Ovary (tissue), 9 donors: Measurements from ENCODE around the gene PTX4. TPM values are rescaled to one million over a fixed set of nuclear protein-coding genes. Genes with fewer than 3 reads are reported as not detected.

Experiments
- DNase-seq, 5 donors: peaks; one replicate each; pipeline ENCODE4 v3.0.0-alpha.2; 2019 to 2020
- H3K27ac ChIP-seq, 2 donors: fragments of 200-600 bp; one replicate each; pipeline versions ENCODE4 v1.5.1 to v1.8.0; 2019 to 2022
- H3K27me3 ChIP-seq: fragments of 200-600 bp; one replicate; pipeline ENCODE4 v1.8.0; 2022
- H3K36me3 ChIP-seq: fragments of 200-600 bp; sonication (generic); one replicate; pipeline ENCODE4 v1.5.1; 2019
- H3K4me1 ChIP-seq: one replicate; pipeline ENCODE4 v1.8.1; 2013; ENCODE audit warnings: mild to moderate bottlenecking, moderate library complexity; ENCODE audit not compliant: insufficient read depth
- H3K4me3 ChIP-seq: fragments of 200-600 bp; sonication (generic); one replicate; pipeline ENCODE4 v1.5.1; 2017
- H3K9me3 ChIP-seq, 2 donors: fragments of 200-600 bp in 1 of 2; sonication (generic) in 1 of 2; one replicate each; pipeline versions ENCODE4 v1.5.1 to v1.8.1; 2013 to 2019; ENCODE audit warnings: mild to moderate bottlenecking in 1 of 2, moderate library complexity in 1 of 2
- EP300 ChIP-seq: sonication (generic); formaldehyde crosslinking; IDR thresholded peaks from one replicate; pipeline ENCODE4 v1.6.1; 2017; ENCODE audit warnings: antibody characterized with exemption
- POLR2A ChIP-seq: fragments of 450-650 bp; IDR thresholded peaks from one replicate; pipeline ENCODE4 v1.6.1; 2017; ENCODE audit warnings: antibody characterized with exemption, mild to moderate bottlenecking, moderate library complexity
- WGBS, 3 donors: extraction: QIAGEN DNeasy Blood & Tissue Kit in 1 of 3; methylation state at CpG; one replicate each; pipeline versions ENCODE4 v1.1.5 to v1.1.7; 2013 to 2017; 5-methylcytosine and 5-hydroxymethylcytosine counted together
- intact Hi-C, 4 donors: fragments of 100-400 bp; cut with DNase I; formaldehyde crosslinking; loops; one replicate each; pipeline versions ENCODE4 v1.11.0 to v1.15.1; 2022 to 2023
- polyA plus RNA-seq, 2 donors: library from polyadenylated mRNA; stranded (reverse); fragments of 200-250 nt in 1 of 2; fragments of 350-450 nt in 1 of 2; fragmentation: Illumina TruSeq in 1 of 2; extraction: RNeasy Lipid Tissue Mini Kit (QIAGEN cat#74804) in 1 of 2; gene quantifications; one replicate each; pipeline ENCODE4 v1.2.3, GENCODE V29; 2013 to 2014
- total RNA-seq, 7 donors: library from RNA; depleted of rRNA in 2 of 7; stranded (reverse); fragments of >200 nt in 2 of 7; fragmentation: NEBNext Ultra II Directional in 3 of 7; extraction: Animal tissue kit (Norgen Biotek cat#: 25700) in 3 of 7; gene quantifications; one replicate each; pipeline versions ENCODE4 v1.1.0 to v1.2.4, GENCODE V29; 2016 to 2023
- TF ChIP-seq, protein P1 (sequence below), 3 donors: fragments of 450-650 bp in 2 of 3; fragments of 200-600 bp in 1 of 3; IDR thresholded peaks; one replicate each; pipeline versions ENCODE4 v1.5.1 to v1.8.0; 2016 to 2022; ENCODE audit warnings: antibody characterized with exemption in 3 of 3, mild to moderate bottlenecking in 1 of 3
- donor health status: DM: no; HTN: no; CAD: no; lungs with moderate emphysema.
- donor health status: DM: no; HTN: no; CAD: no.
- donor health status: Bipolar disorder and iron deficiency.
- donor health status: DM: yes; HTN: yes; CAD: no.
- donor health status: DM: no; HTN: no; CAD: no.
- donor health status: DM: yes; HTN: yes; CAD: no.

The PTX4 gene
- total and polyA plus RNA-seq, 9 donors, result 0.05 to 0.40 (median 0.15) TPM; not detected in 6

DNA sequence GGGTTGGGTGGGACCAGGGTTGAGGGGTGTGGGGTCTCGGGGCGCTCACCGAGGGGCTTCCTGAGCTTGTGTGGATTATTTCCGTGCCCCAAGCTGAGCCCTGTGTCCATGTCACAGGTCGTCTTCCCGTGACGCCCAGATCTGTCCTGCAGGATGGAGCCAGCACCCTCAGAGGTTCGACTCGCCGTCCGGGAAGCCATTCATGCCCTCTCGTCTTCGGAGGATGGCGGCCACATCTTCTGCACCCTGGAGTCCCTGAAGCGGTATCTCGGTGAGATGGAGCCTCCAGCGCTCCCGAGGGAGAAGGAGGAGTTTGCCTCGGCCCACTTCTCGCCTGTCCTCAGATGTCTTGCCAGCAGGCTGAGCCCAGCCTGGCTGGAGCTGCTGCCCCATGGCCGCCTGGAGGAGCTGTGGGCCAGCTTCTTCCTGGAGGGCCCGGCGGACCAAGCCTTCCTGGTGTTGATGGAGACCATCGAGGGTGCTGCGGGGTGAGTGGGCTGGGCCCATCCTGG is 5.4 kb upstream of the PTX4 start:
- Histone ChIP-seq H3K9me3 (no peaks in the 10 kb centered on the region), H3K4me3 (peak overlapping the region; percentile 66), H3K4me1 (peaks cover 6% of the 10 kb centered on the region), H3K27me3 (no peaks in the 10 kb centered on the region), H3K27ac (no peak overlapping the region), H3K36me3 (no peaks in the 10 kb centered on the region)
- intact Hi-C loops, result loop anchor here in 1 of 4 donors (10.0 kb wide), 1 partner anchor 69 kb away; the partner anchor contains the start of gene UQCC4
- DNase-seq, result peak in 2 of 5 donors; percentile 43 to 69
- WGBS, 3 donors, result 10 to 18% (median 17%) methylated on average over 23 to 25 of the region's 25 CpGs
- TF ChIP-seq, protein P1, sequence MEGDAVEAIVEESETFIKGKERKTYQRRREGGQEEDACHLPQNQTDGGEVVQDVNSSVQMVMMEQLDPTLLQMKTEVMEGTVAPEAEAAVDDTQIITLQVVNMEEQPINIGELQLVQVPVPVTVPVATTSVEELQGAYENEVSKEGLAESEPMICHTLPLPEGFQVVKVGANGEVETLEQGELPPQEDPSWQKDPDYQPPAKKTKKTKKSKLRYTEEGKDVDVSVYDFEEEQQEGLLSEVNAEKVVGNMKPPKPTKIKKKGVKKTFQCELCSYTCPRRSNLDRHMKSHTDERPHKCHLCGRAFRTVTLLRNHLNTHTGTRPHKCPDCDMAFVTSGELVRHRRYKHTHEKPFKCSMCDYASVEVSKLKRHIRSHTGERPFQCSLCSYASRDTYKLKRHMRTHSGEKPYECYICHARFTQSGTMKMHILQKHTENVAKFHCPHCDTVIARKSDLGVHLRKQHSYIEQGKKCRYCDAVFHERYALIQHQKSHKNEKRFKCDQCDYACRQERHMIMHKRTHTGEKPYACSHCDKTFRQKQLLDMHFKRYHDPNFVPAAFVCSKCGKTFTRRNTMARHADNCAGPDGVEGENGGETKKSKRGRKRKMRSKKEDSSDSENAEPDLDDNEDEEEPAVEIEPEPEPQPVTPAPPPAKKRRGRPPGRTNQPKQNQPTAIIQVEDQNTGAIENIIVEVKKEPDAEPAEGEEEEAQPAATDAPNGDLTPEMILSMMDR (IDR thresholded peaks at IDR 0.05), result peak in 1 of 3 donors; percentile 18
- TF ChIP-seq EP300, result no peak

DNA sequence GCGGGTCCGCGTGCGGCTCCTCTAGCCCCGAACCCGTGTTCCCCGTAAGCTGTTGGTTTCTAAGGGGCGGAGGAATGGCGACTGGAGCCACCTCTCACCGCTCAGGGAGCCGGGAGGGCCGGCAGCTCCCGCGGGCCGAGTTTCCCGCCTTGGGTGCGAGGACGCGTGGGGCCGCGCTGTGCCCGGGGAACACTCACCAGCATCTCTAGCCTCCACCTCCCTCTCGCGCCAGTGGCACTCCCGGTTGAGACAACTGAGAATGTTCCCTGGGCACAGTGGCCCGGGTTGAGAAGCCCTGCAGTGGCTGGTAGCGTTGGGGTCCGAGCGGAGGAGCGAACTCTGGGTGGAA is 5.0 kb upstream of the PTX4 start:
- WGBS, 3 donors, result 0 to 1% (median 0%) methylated on average over 14 to 30 of the region's 30 CpGs
- peak overlapping the region; percentile 51 to 64 for H3K27ac ChIP-seq
- no peaks in the 10 kb centered on the region for H3K27me3 ChIP-seq
- TF ChIP-seq EP300 (no peak), POLR2A (no peak)
- TF ChIP-seq, protein P1 (IDR thresholded peaks at IDR 0.05), result no peak
- peaks cover 6% of the 10 kb centered on the region for H3K4me1 ChIP-seq
- intact Hi-C loops, result loop anchor here in 1 of 4 donors (10.0 kb wide), 1 partner anchor 69 kb away; the partner anchor contains the start of gene UQCC4
- H3K9me3 ChIP-seq, result no peaks in the 10 kb centered on the region
- peak overlapping the region; percentile 66 for H3K4me3 ChIP-seq
- no peak for DNase-seq
- H3K36me3 ChIP-seq, result no peaks in the 10 kb centered on the region

DNA sequence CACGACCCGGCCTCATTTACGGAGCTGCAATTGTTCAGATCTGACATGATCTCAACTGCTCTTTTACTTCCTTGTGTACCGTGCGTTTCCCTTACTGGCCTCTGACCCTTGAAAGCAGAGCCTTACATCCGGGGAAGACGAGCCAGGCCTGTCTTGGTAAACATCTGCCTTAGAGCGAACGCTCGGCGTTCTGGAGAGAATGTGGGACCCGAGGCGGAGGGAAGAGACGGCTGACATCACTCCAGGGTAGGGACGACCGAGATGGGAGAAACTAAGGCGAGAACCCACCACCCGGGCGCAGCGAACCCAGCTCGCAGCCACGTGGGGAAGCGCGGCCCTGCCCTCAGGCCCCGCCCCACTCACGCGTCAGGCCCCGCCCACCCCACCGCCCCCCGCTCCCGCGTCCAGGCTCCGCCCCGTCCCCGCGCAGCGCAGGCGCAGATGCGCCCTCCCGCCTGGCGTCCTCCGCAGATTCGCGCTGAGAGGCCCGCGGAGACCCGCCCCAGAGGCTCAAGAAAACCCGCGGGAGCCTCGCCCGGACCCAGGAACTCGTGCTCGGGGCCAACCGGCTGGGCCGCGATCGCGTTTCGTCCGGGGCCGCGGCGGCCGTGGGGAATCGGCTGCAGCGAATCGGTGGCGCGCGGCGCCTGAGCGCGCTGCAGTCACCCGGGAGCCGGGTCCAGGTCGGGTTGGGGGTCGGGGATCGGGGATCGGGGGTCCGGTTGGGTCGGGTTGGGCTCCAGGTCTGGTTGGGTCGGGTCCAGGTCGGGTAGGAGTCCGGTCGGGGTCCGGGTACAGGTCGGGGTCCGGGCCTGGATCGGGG is 4.4 kb upstream of the PTX4 start, which contains the start of gene TELO2:
TSS of gene TELO2 (plus strand) at position 438 of the 823 bp plus-strand sequence. CDS start 922 bp downstream, outside the sequence.
- Histone ChIP-seq H3K27me3 (no peaks in the 10 kb centered on the region), H3K27ac (peak within 1 kb of the TSS; percentile 51 to 64), H3K36me3 (no peaks in the 10 kb centered on the region), H3K4me3 (peak within 1 kb of the TSS; percentile 66), H3K9me3 (no peaks in the 10 kb centered on the region), H3K4me1 (peaks cover 6% of the 10 kb centered on the region)
- peak; percentile 75 to 89 (median 87) for DNase-seq
- intact Hi-C loops, result loop anchor here in 1 of 4 donors (10.0 kb wide), 1 partner anchor 68 kb away; the partner anchor contains the start of gene UQCC4
- WGBS, 3 donors, result 0 to 3% (median 1%) methylated on average over 35 to 89 of the region's 89 CpGs
- TF ChIP-seq EP300, result no peak
- TF ChIP-seq, protein P1 (IDR thresholded peaks at IDR 0.05), result peak in 1 of 3 donors; percentile 3
- TF ChIP-seq POLR2A, result peak; percentile 29

DNA sequence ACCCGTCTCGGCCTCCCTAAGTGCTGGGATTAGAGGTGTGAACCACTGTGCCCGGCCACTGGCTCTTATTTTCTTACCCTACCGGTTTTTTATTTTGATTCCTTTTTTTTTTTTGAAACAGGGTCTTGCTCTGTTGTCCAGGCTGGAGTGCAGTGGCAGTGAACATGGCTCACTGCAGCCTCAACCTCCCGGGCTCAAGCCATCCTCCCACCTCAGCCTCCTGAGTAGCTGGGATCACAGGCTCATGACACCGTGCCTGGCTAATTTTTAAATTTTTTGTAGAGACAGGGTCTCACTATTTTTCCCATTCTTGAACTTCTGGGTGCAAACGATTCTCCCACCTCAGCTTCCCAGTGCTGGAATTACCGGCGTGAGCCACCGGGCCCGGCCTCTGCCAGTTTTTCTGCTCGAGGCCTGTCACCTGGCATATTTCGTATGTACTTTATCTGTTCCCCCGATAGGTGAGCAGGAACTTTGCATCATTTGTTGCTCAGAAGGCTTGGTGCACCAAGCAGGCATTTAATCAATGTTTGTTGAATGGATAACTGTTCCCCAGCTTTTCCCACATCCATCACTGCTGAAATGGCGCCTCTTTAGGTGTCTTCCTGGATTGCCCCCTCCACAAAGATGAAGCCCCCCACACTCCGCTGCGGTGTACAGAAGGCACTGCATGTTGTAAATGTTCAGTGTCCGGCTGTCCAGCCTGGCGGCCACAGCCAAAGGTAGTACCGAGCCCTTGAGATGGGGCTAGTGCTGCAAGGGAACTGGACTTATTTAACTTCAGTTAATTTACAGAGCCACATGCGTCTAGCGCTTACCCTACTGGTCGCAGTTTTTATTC is 3.6 kb upstream of the PTX4 start:
- Histone ChIP-seq H3K9me3 (no peaks in the 10 kb centered on the region), H3K4me3 (peak overlapping the region; percentile 66), H3K27me3 (no peaks in the 10 kb centered on the region), H3K4me1 (peaks cover 6% of the 10 kb centered on the region), H3K27ac (peak overlapping the region in 1 of 2 donors; percentile 64), H3K36me3 (no peaks in the 10 kb centered on the region)
- TF ChIP-seq, protein P1 (IDR thresholded peaks at IDR 0.05), result no peak
- TF ChIP-seq POLR2A, result no peak
- TF ChIP-seq EP300, result no peak
- DNase-seq, result no peak
- 80 to 85% (median 84%) methylated on average over 23 of the region's 23 CpGs for WGBS, 3 donors
- intact Hi-C loops, result loop anchor here in 1 of 4 donors (10.0 kb wide), 1 partner anchor 68 kb away; the partner anchor contains the start of gene UQCC4
